WTC11 (cell line): ENCODE results near the gene TNFRSF14. TPM values are rescaled to one million over a fixed set of nuclear protein-coding genes. Genes with fewer than 3 reads are reported as not detected.

Experiments used
- ATAC-seq: fragments of 200-7000 bp; cut with Tn5 transposase; 2 replicates; pipeline ENCODE4 v1.10.0; 2021; ENCODE audit warnings: mild to moderate bottlenecking, moderate library complexity
- CTCF ChIA-PET: fragments of 300-600 bp; sonication (Branson Sonifier 250); formaldehyde crosslinking; loops from one replicate; lab custom pipeline; 2021; ENCODE audit warnings: antibody characterized with exemption; lab: Charles Lee
- POLR2A ChIA-PET: fragments of 350-600 bp; sonication (Branson Sonifier 250); formaldehyde crosslinking; loops from one replicate; lab custom pipeline; 2021; ENCODE audit warnings: antibody characterized with exemption; lab: Charles Lee
- DNase-seq: peaks from one replicate; pipeline ENCODE4 v3.0.0; 2021; ENCODE audit warnings: low spot score
- H3K27ac Mint-ChIP-seq: 2 replicates; pipeline ENCODE4 v1.8.0; 2021; ENCODE audit warnings: mixed read lengths
- H3K27me3 Mint-ChIP-seq: 2 replicates; pipeline ENCODE4 v1.8.0; 2021; ENCODE audit warnings: low read depth, mild to moderate bottlenecking, moderate library complexity, mixed read lengths
- H3K36me3 Mint-ChIP-seq: 2 replicates; pipeline ENCODE4 v1.8.0; 2021; ENCODE audit warnings: mixed read lengths
- H3K4me1 Mint-ChIP-seq: 2 replicates; pipeline ENCODE4 v1.8.0; 2022; ENCODE audit warnings: mixed read lengths
- H3K4me3 Mint-ChIP-seq: 2 replicates; pipeline ENCODE4 v1.8.0; 2021; ENCODE audit warnings: mild to moderate bottlenecking, moderate library complexity, mixed read lengths
- H3K9me3 Mint-ChIP-seq: 2 replicates; pipeline ENCODE4 v1.8.0; 2021; ENCODE audit warnings: mixed read lengths
- GRHL2 ChIP-seq: fragments of 250-450 bp; sonication (Bioruptor Pico); IDR thresholded peaks from 2 replicates; pipeline ENCODE4 v1.8.0; 2022; ENCODE audit warnings: mild to moderate bottlenecking, moderate library complexity; ENCODE audit not compliant: insufficient replicate concordance, severe bottlenecking
- GTF2I ChIP-seq: fragments of 250-450 bp; sonication (Bioruptor Pico); conservative IDR thresholded peaks from 2 replicates; pipeline ENCODE4 v1.4.0; 2021; ENCODE audit warnings: mild to moderate bottlenecking
- MYBL2 ChIP-seq: sonication (generic); formaldehyde crosslinking; IDR thresholded peaks from 2 replicates; pipeline ENCODE4 v1.8.1; 2023; ENCODE audit warnings: mild to moderate bottlenecking, moderate library complexity, missing genetic modification reagents
- NR1H2 ChIP-seq: sonication (generic); formaldehyde crosslinking; IDR thresholded peaks from 2 replicates; pipeline ENCODE4 v1.9.0; 2021; ENCODE audit warnings: mild to moderate bottlenecking, moderate library complexity, missing genetic modification reagents
- SMAD4 ChIP-seq: sonication (generic); formaldehyde crosslinking; IDR thresholded peaks from 2 replicates; pipeline ENCODE4 v1.8.0; 2022; ENCODE audit warnings: mild to moderate bottlenecking, missing genetic modification reagents
- TEAD4 ChIP-seq: sonication (generic); formaldehyde crosslinking; IDR thresholded peaks from 2 replicates; pipeline ENCODE4 v1.8.0; 2022; ENCODE audit warnings: mild to moderate bottlenecking, missing genetic modification reagents
- ZNF121 ChIP-seq: sonication (generic); formaldehyde crosslinking; IDR thresholded peaks from 2 replicates; pipeline ENCODE4 v1.8.0; 2023; ENCODE audit warnings: missing genetic modification reagents
- ZNF396 ChIP-seq: fragments of 250-450 bp; sonication (Bioruptor Pico); IDR thresholded peaks from 2 replicates; pipeline ENCODE4 v1.8.0; 2021; ENCODE audit warnings: mild to moderate bottlenecking, moderate library complexity, borderline replicate concordance
- total RNA-seq: library from RNA; stranded (reverse); gene quantifications from 3 replicates; pipeline ENCODE4 v1.2.3, GENCODE V29; 2021
- TF ChIP-seq, protein P1 (sequence below): sonication (generic); formaldehyde crosslinking; IDR thresholded peaks from 2 replicates; pipeline ENCODE4 v1.8.1; 2022; ENCODE audit warnings: mild to moderate bottlenecking, moderate library complexity, missing genetic modification reagents
- TF ChIP-seq, protein P2 (sequence below): sonication (generic); formaldehyde crosslinking; IDR thresholded peaks from 2 replicates; pipeline ENCODE4 v1.8.1; 2022; ENCODE audit warnings: low read depth, mild to moderate bottlenecking, moderate library complexity, missing genetic modification reagents, borderline replicate concordance
- TF ChIP-seq, protein P3 (sequence below): sonication (generic); formaldehyde crosslinking; IDR thresholded peaks from 2 replicates; pipeline ENCODE4 v1.8.1; 2022; ENCODE audit warnings: missing genetic modification reagents, borderline replicate concordance
- TF ChIP-seq, protein P4 (sequence below): sonication (generic); formaldehyde crosslinking; IDR thresholded peaks from 2 replicates; pipeline ENCODE4 v1.8.1; 2023; ENCODE audit warnings: mild to moderate bottlenecking, missing genetic modification reagents, borderline replicate concordance

The TNFRSF14 gene
- total RNA-seq, 1 experiment from 2014 or later: 0.87 TPM

DNA sequence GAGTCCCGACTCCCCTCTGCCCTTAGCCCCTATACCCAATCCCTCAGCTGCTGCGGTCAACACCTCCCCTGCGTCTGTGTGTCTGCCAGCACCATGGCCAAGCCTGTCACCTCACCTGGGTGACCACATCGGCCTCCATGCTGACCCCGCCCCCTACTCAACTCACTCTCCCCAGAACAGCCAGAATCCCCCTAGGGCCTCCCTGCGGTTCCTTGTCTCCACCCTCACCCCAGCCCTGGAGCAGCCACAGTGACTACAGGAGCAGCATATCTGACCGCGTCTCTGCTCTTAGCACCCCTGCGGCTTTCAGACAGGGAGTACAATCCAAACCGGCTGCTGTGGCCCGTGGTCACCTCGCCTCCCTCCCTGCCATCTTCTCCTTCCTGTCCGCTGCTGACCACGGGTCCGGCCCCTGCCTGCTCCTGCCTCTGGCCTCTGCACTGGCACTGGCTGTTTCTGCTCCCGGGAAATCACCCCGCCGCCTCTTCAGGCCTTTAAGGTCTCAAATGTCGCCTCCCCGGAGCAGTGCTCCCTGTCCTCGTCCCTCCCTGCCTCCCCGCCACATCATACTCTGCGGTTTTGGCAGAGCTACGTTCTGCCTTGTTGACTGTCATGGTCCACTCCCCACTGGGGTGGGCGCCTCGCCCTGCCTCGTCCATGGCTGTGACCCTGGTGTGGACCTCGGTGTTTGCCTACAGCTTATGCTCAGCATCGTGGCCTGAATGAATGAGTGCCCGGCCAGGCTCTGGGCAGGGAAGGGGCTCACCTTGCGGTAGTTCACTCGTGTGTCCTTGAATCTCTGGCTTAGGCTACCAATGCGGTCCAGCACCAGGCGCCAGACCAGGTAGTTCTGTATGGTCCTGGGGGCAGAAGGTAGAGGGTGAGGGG, 41.5 kb downstream of the TNFRSF14 start:
- ChIA-PET POLR2A (no interaction called here), CTCF (no interaction called here)
- H3K4me1 Mint-ChIP-seq: no peaks in the 10 kb centered on the region
- no peaks in the 10 kb centered on the region; the same call in 1 of the 2 replicates for H3K27me3 Mint-ChIP-seq
- no peak overlapping the region for H3K4me3 Mint-ChIP-seq
- no peak overlapping the region for H3K27ac Mint-ChIP-seq
- ATAC-seq: no peak
- TF ChIP-seq, protein P1, sequence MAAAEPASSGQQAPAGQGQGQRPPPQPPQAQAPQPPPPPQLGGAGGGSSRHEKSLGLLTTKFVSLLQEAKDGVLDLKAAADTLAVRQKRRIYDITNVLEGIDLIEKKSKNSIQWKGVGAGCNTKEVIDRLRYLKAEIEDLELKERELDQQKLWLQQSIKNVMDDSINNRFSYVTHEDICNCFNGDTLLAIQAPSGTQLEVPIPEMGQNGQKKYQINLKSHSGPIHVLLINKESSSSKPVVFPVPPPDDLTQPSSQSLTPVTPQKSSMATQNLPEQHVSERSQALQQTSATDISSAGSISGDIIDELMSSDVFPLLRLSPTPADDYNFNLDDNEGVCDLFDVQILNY (CRISPR knock-in tag): no peak
- no peaks in the 10 kb centered on the region for H3K36me3 Mint-ChIP-seq
- peaks cover 12% of the 10 kb centered on the region for H3K9me3 Mint-ChIP-seq
- no peak for DNase-seq

DNA sequence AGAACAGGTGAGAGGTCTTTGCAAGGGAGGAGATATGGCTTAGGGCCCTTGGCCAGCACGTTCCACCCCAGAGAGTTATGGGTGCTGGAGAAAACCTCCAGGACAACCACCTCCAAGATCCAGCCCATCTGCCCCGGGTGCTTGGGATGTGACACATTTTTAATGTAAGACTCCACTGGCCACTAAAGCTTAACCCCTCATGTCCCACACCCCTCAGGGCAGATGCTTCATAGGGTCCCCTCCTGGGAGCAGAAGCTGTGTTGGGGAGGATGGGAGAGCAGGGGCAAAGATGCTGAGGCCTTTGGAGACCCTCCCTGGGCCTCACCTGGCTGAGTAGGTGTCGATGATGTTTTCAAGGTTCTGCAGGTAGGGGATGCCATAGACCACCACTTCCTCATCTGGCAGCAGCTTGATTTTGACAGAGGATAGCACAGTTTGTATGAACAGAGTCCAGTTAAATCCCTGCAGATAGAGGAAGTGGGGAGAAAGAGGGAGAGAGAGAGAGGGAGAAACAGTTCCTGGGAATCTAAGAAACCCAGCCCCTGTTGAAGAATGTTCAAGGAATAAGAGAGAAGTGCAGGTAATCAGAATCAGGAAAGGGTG, 42.3 kb downstream of the TNFRSF14 start:
- ChIA-PET POLR2A (no interaction called here), CTCF (interaction anchor here (0.7 kb wide), 1 partner anchor 203 kb away, joined by 3 read pairs; no protein-coding TSS in a partner anchor)
- Mint-ChIP-seq H3K4me1 (no peaks in the 10 kb centered on the region), H3K27me3 (no peaks in the 10 kb centered on the region; the same call in 1 of the 2 replicates), H3K27ac (no peak overlapping the region), H3K36me3 (no peaks in the 10 kb centered on the region), H3K4me3 (no peak overlapping the region), H3K9me3 (peaks cover 9% of the 10 kb centered on the region)
- DNase-seq: no peak
- TF ChIP-seq ZNF121 (no peak), SMAD4 (CRISPR knock-in tag) (no peak), ZNF396 (no peak), NR1H2 (CRISPR knock-in tag) (no peak), GTF2I (CRISPR knock-in tag) (no peak), GRHL2 (CRISPR knock-in tag) (no peak), TEAD4 (CRISPR knock-in tag) (no peak), MYBL2 (CRISPR knock-in tag) (no peak)
- TF ChIP-seq, protein P2, sequence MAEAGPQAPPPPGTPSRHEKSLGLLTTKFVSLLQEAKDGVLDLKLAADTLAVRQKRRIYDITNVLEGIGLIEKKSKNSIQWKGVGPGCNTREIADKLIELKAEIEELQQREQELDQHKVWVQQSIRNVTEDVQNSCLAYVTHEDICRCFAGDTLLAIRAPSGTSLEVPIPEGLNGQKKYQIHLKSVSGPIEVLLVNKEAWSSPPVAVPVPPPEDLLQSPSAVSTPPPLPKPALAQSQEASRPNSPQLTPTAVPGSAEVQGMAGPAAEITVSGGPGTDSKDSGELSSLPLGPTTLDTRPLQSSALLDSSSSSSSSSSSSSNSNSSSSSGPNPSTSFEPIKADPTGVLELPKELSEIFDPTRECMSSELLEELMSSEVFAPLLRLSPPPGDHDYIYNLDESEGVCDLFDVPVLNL (CRISPR knock-in tag): no peak
- TF ChIP-seq, protein P3, sequence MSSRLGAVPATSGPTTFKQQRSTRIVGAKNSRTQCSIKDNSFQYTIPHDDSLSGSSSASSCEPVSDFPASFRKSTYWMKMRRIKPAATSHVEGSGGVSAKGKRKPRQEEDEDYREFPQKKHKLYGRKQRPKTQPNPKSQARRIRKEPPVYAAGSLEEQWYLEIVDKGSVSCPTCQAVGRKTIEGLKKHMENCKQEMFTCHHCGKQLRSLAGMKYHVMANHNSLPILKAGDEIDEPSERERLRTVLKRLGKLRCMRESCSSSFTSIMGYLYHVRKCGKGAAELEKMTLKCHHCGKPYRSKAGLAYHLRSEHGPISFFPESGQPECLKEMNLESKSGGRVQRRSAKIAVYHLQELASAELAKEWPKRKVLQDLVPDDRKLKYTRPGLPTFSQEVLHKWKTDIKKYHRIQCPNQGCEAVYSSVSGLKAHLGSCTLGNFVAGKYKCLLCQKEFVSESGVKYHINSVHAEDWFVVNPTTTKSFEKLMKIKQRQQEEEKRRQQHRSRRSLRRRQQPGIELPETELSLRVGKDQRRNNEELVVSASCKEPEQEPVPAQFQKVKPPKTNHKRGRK (CRISPR knock-in tag): no peak
- TF ChIP-seq, protein P4, sequence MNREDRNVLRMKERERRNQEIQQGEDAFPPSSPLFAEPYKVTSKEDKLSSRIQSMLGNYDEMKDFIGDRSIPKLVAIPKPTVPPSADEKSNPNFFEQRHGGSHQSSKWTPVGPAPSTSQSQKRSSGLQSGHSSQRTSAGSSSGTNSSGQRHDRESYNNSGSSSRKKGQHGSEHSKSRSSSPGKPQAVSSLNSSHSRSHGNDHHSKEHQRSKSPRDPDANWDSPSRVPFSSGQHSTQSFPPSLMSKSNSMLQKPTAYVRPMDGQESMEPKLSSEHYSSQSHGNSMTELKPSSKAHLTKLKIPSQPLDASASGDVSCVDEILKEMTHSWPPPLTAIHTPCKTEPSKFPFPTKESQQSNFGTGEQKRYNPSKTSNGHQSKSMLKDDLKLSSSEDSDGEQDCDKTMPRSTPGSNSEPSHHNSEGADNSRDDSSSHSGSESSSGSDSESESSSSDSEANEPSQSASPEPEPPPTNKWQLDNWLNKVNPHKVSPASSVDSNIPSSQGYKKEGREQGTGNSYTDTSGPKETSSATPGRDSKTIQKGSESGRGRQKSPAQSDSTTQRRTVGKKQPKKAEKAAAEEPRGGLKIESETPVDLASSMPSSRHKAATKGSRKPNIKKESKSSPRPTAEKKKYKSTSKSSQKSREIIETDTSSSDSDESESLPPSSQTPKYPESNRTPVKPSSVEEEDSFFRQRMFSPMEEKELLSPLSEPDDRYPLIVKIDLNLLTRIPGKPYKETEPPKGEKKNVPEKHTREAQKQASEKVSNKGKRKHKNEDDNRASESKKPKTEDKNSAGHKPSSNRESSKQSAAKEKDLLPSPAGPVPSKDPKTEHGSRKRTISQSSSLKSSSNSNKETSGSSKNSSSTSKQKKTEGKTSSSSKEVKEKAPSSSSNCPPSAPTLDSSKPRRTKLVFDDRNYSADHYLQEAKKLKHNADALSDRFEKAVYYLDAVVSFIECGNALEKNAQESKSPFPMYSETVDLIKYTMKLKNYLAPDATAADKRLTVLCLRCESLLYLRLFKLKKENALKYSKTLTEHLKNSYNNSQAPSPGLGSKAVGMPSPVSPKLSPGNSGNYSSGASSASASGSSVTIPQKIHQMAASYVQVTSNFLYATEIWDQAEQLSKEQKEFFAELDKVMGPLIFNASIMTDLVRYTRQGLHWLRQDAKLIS (CRISPR knock-in tag): no peak
- no peak for ATAC-seq
